Neuronal stem cell (in vitro differentiated cells): Measurements from ENCODE around the gene SHROOM1.

Experiments
- DNase-seq: peaks from one replicate; pipeline ENCODE4 v3.0.0-alpha.2; 2013; ENCODE audit warnings: low spot score
- H2AFZ ChIP-seq: one replicate; pipeline ENCODE4 v1.6.1; 2013; ENCODE audit warnings: mild to moderate bottlenecking, low read length, inconsistent platforms
- H2AK5ac ChIP-seq: 2 replicates; pipeline ENCODE4 v1.6.1; 2013; ENCODE audit warnings: low read depth, mild to moderate bottlenecking, inconsistent platforms, low read length, moderate library complexity, mixed read lengths
- H2BK120ac ChIP-seq: 2 replicates; pipeline ENCODE4 v1.6.1; 2013; ENCODE audit warnings: low read depth, mild to moderate bottlenecking, inconsistent platforms, low read length, moderate library complexity, mixed read lengths
- H2BK12ac ChIP-seq: one replicate; pipeline ENCODE4 v1.6.1; 2013; ENCODE audit warnings: low read length, inconsistent platforms
- H2BK15ac ChIP-seq: 2 replicates; pipeline ENCODE4 v1.6.1; 2013; ENCODE audit warnings: mild to moderate bottlenecking, low read length, inconsistent platforms, mixed read lengths
- H2BK5ac ChIP-seq: one replicate; pipeline ENCODE4 v1.6.1; 2013; ENCODE audit warnings: inconsistent platforms, mild to moderate bottlenecking, low read length, moderate library complexity
- H3K14ac ChIP-seq: one replicate; pipeline ENCODE4 v1.6.1; 2013; ENCODE audit warnings: low read length, inconsistent platforms
- H3K18ac ChIP-seq: 2 replicates; pipeline ENCODE4 v1.6.1; 2013; ENCODE audit warnings: low read length, inconsistent platforms
- H3K23ac ChIP-seq: 2 replicates; pipeline ENCODE4 v1.6.1; 2013; ENCODE audit warnings: low read depth, mild to moderate bottlenecking, mixed read lengths, low read length, inconsistent platforms; ENCODE audit not compliant: poor library complexity
- H3K27ac ChIP-seq: replicated peaks from 3 replicates; pipeline ENCODE4 v1.5.1; 2013; ENCODE audit warnings: low read length, inconsistent platforms
- H3K27me3 ChIP-seq, 3 experiments: 2 replicates each; pipeline ENCODE4 v1.6.1; 2013; ENCODE audit warnings: low read length in 3 of 3, mild to moderate bottlenecking in 2 of 3, inconsistent platforms in 1 of 3, low read depth in 1 of 3, mixed read lengths in 1 of 3, moderate library complexity in 1 of 3; ENCODE audit not compliant: control insufficient read depth in 3 of 3, insufficient read depth in 3 of 3
- H3K36me3 ChIP-seq, 2 donors: replicated peaks in 1 of 2; 2 replicates each; pipeline ENCODE4 v1.6.1; 2013; ENCODE audit warnings: low read length in 2 of 2; ENCODE audit not compliant: control insufficient read depth in 2 of 2, insufficient read depth in 2 of 2
- H3K4ac ChIP-seq: 2 replicates; pipeline ENCODE4 v1.6.1; 2013; ENCODE audit warnings: inconsistent platforms, mild to moderate bottlenecking, low read length, moderate library complexity
- H3K4me1 ChIP-seq, 2 donors: 1 replicate in 1 of 2; 2 replicates in 1 of 2; pipeline ENCODE4 v1.6.1; 2013; ENCODE audit warnings: low read length in 2 of 2, low read depth in 1 of 2; ENCODE audit not compliant: control insufficient read depth in 2 of 2, insufficient read depth in 1 of 2
- H3K4me2 ChIP-seq: one replicate; pipeline ENCODE4 v1.6.1; 2013; ENCODE audit warnings: mild to moderate bottlenecking, low read length, inconsistent platforms; ENCODE audit not compliant: insufficient read depth, poor library complexity, severe bottlenecking
- H3K4me3 ChIP-seq, 2 donors: 2 replicates each; pipeline ENCODE4 v1.5.1; 2013; ENCODE audit warnings: low read length in 2 of 2, mild to moderate bottlenecking in 2 of 2, inconsistent platforms in 1 of 2, moderate library complexity in 1 of 2
- H3K79me1 ChIP-seq: one replicate; pipeline ENCODE4 v1.6.1; 2013; ENCODE audit warnings: low read depth, mild to moderate bottlenecking, inconsistent platforms, low read length, moderate library complexity
- H3K9ac ChIP-seq: one replicate; pipeline ENCODE4 v1.6.1; 2013; ENCODE audit warnings: mild to moderate bottlenecking, low read depth, low read length, inconsistent platforms; ENCODE audit not compliant: poor library complexity
- H3K9me3 ChIP-seq, 2 donors: replicated peaks in 1 of 2; 2 replicates each; pipeline versions ENCODE3 to v1.6.1; 2013; ENCODE audit warnings: low read length in 2 of 2, mild to moderate bottlenecking in 2 of 2, inconsistent platforms in 1 of 2, low read depth in 1 of 2, mixed read lengths in 1 of 2, moderate library complexity in 1 of 2; ENCODE audit not compliant: control insufficient read depth in 2 of 2, insufficient read depth in 1 of 2
- H4K8ac ChIP-seq: one replicate; pipeline ENCODE4 v1.6.1; 2013; ENCODE audit warnings: low read depth, mild to moderate bottlenecking, inconsistent platforms, low read length, moderate library complexity
- H4K91ac ChIP-seq: one replicate; pipeline ENCODE4 v1.6.1; 2013; ENCODE audit warnings: low read length, low read depth, mild to moderate bottlenecking, inconsistent platforms; ENCODE audit not compliant: poor library complexity
- WGBS, 2 donors: extraction: QIAGEN DNeasy Blood & Tissue Kit; methylation state at CpG; one replicate each; pipeline ENCODE4 v1.1.7; 2013; ENCODE audit warnings: missing lambda C conversion rate in 2 of 2, mixed read lengths in 1 of 2; ENCODE audit not compliant: insufficient read length in 2 of 2, insufficient replicate concordance in 1 of 2; ENCODE audit errors: extremely low coverage in 2 of 2; 5-methylcytosine and 5-hydroxymethylcytosine counted together

The SHROOM1 gene

DNA sequence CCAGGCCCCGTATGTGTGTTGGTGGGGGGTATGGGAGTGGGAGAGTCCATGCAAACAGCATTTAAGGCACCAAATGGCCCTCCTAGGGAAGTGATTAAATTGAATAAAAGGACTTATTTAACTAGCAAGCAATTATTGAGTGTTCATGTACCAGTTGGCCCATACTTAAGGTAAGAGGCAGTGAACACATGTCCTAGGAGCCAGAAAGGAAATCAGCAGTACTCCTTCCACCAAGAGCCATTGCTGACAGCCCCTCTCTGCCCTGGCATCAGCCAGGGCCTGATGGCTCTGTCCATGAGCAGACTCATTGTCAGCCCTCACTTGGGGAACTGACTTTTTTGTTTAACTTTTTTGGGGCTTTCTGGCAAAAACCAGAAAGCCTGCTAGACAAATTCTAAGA, 10.4 kb upstream of the SHROOM1 start:
- WGBS, 2 donors: no CpG with 5 or more reads among the region's 1 CpG
- H2AFZ ChIP-seq: no peak overlapping the region

DNA sequence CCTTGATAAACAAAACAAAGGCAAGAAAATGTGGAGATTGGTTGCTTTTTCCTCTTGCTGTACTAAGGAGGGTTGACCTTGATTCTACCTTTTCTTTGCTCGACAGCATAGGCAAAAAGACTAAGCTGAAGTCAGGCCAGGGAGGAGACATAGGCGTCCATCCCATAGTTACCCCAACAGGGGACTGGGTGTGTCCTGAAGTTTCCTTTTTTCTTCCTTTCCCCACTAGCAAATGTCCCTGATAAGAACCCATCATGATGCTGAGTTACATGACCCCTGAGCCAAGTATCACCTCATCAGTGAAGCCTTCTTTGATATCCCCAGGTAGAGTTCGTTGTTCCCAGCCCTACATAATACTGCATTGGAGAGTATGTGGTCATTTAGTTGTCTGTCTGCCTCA, 9.9 kb upstream of the SHROOM1 start:
- Histone ChIP-seq H2BK120ac (no peak overlapping the region), H2AK5ac (no peak overlapping the region), H3K9me3 (no peaks in the 10 kb centered on the region), H3K14ac (no peak overlapping the region), H3K27me3 (peaks cover 0 to 40% (median 0%) of the 10 kb centered on the region in 3 experiments), H3K4me3 (no peak overlapping the region), H2BK12ac (no peak overlapping the region), H3K79me1 (no peaks in the 10 kb centered on the region), H3K36me3 (no peaks in the 10 kb centered on the region), H2BK15ac (no peak overlapping the region), H4K91ac (no peak overlapping the region), H3K9ac (no peak overlapping the region), H3K23ac (no peak overlapping the region), H3K4me2 (no peak overlapping the region), H4K8ac (no peak overlapping the region), H3K27ac (no peak overlapping the region), H3K4ac (no peak overlapping the region), H2AFZ (no peak overlapping the region), H2BK5ac (no peak overlapping the region), H3K18ac (no peak overlapping the region), H3K4me1 (peaks cover 0 to 6% of the 10 kb centered on the region in 2 donors)
- no CpG with 5 or more reads among the region's 3 CpGs for WGBS, 2 donors
- no peak for DNase-seq

More for the DNA sequence above, 10.4 kb upstream of the SHROOM1 start:
- no peak overlapping the region for H3K18ac ChIP-seq
- H3K4me2 ChIP-seq: no peak overlapping the region
- no peak overlapping the region for H2BK12ac ChIP-seq
- H3K14ac ChIP-seq: no peak overlapping the region
- H3K9me3 ChIP-seq: no peaks in the 10 kb centered on the region
- H4K91ac ChIP-seq: no peak overlapping the region
- H3K36me3 ChIP-seq: no peaks in the 10 kb centered on the region
- H3K23ac ChIP-seq: no peak overlapping the region
- no peak overlapping the region for H2BK5ac ChIP-seq
- no peaks in the 10 kb centered on the region for H3K79me1 ChIP-seq
- no peak overlapping the region for H3K27ac ChIP-seq
- H3K9ac ChIP-seq: no peak overlapping the region
- H4K8ac ChIP-seq: no peak overlapping the region
- H3K27me3 ChIP-seq: peaks cover 0 to 35% (median 0%) of the 10 kb centered on the region in 3 experiments
- H2BK120ac ChIP-seq: no peak overlapping the region
- H2BK15ac ChIP-seq: no peak overlapping the region
- H3K4me3 ChIP-seq: no peak overlapping the region
- no peak overlapping the region for H2AK5ac ChIP-seq
- peaks cover 0 to 6% of the 10 kb centered on the region in 2 donors for H3K4me1 ChIP-seq
- no peak for DNase-seq
- no peak overlapping the region for H3K4ac ChIP-seq

DNA sequence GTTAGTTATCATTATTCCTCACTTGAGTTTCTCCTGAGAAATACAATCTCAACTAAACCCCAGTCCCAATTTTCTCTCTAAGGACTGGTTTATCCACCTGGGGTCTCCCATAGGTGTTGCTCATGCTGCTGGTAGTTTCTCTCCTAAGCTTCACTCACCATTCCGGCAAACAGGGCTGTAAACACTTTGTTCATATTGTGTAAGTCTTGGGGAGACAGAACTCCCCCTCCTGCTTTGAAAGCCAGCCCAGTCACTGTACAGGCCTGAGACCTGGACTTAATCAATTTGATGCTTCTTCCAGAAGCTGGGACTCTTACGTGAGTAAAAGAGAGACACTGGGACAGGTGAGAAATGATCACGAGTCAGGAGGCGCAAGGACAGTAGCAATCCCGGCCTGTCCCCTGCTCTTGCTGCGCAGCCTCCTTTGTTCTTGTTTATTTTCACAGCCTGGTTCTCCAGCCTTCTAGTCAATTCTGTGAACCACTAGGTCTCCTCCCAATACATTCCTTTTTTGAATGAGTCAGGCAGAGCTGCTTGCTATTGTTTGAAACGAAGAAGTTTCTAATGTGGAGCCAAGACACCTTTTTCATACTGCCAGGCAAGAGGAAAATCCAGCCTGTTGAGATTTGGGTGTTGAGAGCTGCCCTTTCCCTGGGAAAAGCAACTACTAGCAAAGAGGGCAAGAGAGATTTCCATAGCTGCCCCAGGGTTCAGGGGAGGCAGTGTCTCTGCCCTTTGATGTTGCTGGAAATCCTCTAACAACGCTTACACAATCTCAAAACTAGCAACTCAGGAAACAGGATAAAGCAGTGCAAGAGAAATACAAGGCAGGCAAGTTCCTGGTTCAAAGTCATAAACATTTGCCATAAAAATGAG, 9.2 kb upstream of the SHROOM1 start:
- Histone ChIP-seq H2BK120ac (no peak overlapping the region), H3K27ac (no peak overlapping the region)

DNA sequence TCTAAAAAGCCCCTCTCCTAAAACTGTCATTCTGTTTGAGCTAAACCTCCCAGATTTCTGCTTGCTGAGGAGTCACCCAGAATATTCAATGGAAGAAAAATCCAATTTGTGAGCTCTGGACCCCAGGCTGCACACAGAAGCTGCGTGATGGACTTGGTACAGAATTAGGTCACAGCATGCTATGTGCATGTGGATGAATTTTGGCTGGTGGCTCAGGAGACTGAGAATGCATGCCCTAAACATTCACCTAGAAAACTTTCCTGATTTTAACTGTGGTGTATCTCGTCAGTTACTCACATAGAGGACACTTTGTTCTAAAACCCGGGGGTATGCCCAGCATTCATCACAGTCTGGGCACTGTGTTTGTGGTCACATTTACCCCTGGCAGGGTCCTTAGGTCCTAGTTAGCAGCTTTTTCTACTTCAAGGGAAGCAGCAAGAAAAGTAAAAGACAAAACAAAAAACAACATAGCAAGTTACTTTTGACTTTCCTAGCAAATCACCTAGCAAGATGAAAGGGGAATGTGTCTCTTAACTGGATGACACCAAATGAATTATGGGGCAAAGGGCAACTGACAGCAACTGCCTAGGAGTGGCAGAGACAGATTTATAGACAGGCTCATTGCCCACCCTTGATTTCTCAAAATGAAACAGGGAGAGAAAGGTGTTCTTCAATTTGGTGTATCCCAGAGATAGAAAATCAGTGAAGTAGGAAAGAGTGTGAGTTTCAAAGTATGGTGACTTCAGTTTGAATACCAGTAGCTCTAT, 8.3 kb upstream of the SHROOM1 start:
- Histone ChIP-seq H3K4me3 (no peak overlapping the region), H2BK120ac (no peak overlapping the region), H4K91ac (no peak overlapping the region), H3K36me3 (no peaks in the 10 kb centered on the region), H3K4ac (no peak overlapping the region), H4K8ac (no peak overlapping the region), H3K9me3 (no peaks in the 10 kb centered on the region), H3K4me1 (peaks cover 0 to 6% of the 10 kb centered on the region in 2 donors), H3K14ac (no peak overlapping the region), H3K27me3 (peaks cover 0 to 49% (median 0%) of the 10 kb centered on the region in 3 experiments), H2BK5ac (no peak overlapping the region), H3K9ac (no peak overlapping the region), H2AK5ac (no peak overlapping the region), H3K23ac (no peak overlapping the region), H2BK15ac (no peak overlapping the region), H3K18ac (no peak overlapping the region), H3K79me1 (no peaks in the 10 kb centered on the region), H3K27ac (no peak overlapping the region), H2AFZ (no peak overlapping the region), H2BK12ac (no peak overlapping the region), H3K4me2 (no peak overlapping the region)
- WGBS, 2 donors: no CpG with 5 or more reads among the region's 3 CpGs
- DNase-seq: no peak

More for the DNA sequence above, 9.2 kb upstream of the SHROOM1 start:
- H4K8ac ChIP-seq: no peak overlapping the region
- no peaks in the 10 kb centered on the region for H3K36me3 ChIP-seq
- no peak overlapping the region for H3K14ac ChIP-seq
- no peak overlapping the region for H3K4me2 ChIP-seq
- no peak overlapping the region for H2AK5ac ChIP-seq
- H3K18ac ChIP-seq: no peak overlapping the region
- H2AFZ ChIP-seq: peak overlapping the region; percentile 35
- H2BK15ac ChIP-seq: no peak overlapping the region
- no peak overlapping the region for H3K4ac ChIP-seq
- DNase-seq: no peak
- H3K79me1 ChIP-seq: no peaks in the 10 kb centered on the region
- no CpG with 5 or more reads among the region's 8 CpGs for WGBS, 2 donors
- H2BK5ac ChIP-seq: no peak overlapping the region
- no peak overlapping the region for H3K23ac ChIP-seq
- H3K9me3 ChIP-seq: no peaks in the 10 kb centered on the region
- H3K27me3 ChIP-seq: peaks cover 0 to 40% (median 0%) of the 10 kb centered on the region in 3 experiments
- H3K4me1 ChIP-seq: peaks cover 0 to 6% of the 10 kb centered on the region in 2 donors
- H2BK12ac ChIP-seq: no peak overlapping the region
- no peak overlapping the region for H3K9ac ChIP-seq
- no peak overlapping the region for H4K91ac ChIP-seq
- H3K4me3 ChIP-seq: no peak overlapping the region
